ENCODE data around the gene MARCHF4.

Gene MARCHF4

DNA sequence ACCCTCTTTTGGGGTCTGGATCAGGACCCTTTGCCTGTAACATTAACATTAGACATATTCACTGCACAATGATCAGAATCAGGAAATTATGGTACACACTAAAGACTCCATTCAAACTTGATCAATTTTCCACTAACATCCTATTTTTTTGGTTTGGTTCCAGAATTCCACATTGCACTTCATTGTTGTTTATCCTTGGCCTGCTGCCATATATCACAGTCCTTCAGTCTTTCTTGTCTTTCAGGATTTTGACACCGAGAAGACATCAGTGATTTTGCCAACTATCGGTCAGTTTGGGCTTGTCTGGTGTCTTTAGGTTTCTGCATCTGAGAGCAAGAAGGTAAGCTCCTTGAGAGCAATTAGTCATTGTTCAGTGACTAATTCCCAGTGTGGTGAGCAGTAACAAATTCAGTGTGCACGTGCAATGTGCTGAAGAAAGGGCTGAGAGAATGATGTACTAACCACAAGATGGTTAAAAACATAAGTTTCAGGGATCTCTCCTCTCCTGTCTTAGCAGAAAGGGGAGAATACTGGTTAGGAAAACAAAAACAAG is 23.5 kb downstream of the MARCHF4 start:
- DNase-seq, result no peak

- DNase-seq, result no peak
These were observed 25.5 kb downstream of the MARCHF4 start for GRCh38 chr2:216346781-216347180.

- no peak for DNase-seq
These were observed 26.4 kb downstream of the MARCHF4 start for GRCh38 chr2:216345846-216346245.

DNA sequence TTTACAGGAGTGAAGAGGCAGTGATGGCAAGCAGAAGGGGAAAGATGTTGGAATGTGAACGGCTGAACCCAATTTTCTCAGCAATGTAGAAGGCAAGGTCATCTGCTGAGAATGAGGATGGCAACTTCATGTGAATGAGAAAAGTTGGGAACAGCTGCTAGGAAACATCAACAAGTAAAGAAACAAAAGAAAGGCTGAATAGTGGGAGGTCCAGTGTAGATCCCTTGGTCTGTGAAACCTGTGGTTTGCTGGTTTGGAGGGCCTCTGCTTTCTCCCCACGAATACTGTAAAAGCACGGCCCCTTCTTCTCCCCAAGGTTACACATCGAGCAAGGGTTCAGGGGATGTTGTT is 27.4 kb downstream of the MARCHF4 start:
- DNase-seq, result no peak

- DNase-seq, result no peak
These were observed 27.9 kb downstream of the MARCHF4 start for GRCh38 chr2:216344206-216344949.

GRCh38 chr2:216343221-216343980 is 28.9 kb downstream of the MARCHF4 start:
- DNase-seq, result no peak

- DNase-seq, result no peak
These were observed 31.2 kb downstream of the MARCHF4 start for GRCh38 chr2:216341121-216341520.

- no peak for DNase-seq
These were observed 32.0 kb downstream of the MARCHF4 start for GRCh38 chr2:216340280-216340631.

DNA sequence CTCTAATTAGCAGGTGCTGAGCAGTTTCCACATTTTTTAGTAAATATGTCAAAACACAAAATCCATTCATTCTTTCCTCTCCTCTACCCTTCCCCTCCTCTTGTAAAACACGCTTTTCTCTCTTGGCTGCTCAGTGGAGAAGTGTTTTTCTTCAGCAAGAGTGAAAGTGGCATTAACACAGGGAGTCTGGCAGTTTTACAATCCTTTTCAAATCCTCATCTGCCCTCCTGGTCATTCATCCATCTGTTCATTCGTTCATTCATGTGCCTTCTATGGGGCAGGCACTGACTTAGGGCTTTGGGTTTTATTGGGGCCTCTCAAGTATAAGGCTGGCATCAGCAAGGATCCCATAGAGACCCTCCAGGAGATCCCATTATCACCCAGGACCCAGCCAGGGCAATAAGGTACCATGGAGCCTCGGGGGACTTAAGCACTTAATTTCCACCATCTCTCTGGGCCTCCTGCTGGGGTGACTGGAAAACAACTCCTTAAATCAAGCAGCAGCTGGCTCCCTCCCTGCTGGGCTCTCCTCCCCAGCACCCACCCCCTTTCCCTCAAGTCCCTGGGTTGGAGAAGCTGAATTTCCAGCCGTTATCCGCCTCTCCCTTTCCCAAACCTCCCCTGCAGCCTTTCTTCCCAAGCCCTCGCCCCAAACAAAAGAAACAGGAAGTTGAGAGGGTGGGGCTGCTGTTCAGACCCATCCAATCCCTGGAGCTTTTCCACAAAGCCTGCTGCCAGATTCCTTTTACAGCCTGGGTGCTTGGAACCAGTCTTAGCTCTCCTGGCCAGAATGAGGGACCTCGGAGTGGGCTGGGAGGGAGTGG is 32.6 kb downstream of the MARCHF4 start:
- peak; percentile 56 for DNase-seq

- no peak for DNase-seq
These were observed 37.0 kb downstream of the MARCHF4 start for GRCh38 chr2:216335252-216335651.

GRCh38 chr2:216328347-216328746 is 43.9 kb downstream of the MARCHF4 start:
- no peak for DNase-seq

DNA sequence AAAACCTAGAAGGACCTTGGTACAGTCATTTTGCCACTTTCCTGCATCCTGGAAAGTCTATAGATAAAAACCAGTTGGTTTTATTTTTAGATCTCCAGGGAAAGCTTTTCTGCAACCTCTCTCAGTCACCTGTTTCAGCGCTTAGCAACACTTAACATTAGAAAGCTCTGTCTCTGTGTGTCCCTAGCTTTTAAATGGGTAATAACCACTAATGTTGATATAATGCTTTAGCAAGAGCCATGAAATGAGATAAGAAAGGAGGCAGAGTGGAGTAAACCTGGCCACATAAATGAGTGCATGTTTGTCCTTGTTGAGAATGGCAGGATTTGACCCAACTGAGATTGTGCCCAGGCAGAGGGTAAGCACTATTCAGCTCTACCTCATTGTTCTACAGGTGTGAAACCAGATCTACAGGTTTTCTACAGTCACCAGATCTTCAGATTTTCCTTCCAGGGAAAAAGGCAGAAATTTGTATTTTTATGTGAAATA is 44.8 kb downstream of the MARCHF4 start:
- DNase-seq, result no peak
